OCI-LY7 (cell line): ENCODE results near the gene HNRNPU.

Source experiments
- CTCF ChIP-seq: fragments of 200-600 bp; sonication (generic); conservative IDR thresholded peaks from 2 replicates; pipeline ENCODE4 v1.5.1; 2014; ENCODE audit warnings: mild to moderate bottlenecking, antibody characterized with exemption, low read length, moderate library complexity, mixed read lengths
- EZH2phosphoT487 ChIP-seq: fragments of 200-600 bp; sonication (generic); IDR thresholded peaks from 2 replicates; pipeline ENCODE4 v1.6.1; 2018; ENCODE audit warnings: low read depth, borderline replicate concordance, mild to moderate bottlenecking, mixed run types, antibody characterized with exemption, low read length, moderate library complexity, mixed read lengths

- TF ChIP-seq CTCF (no peak), EZH2phosphoT487 (no peak)
Measured at GRCh38 chr1:244835276-244836134, 28.8 kb downstream of the HNRNPU start, which contains the start of gene COX20.
